Kidney epithelial cell (primary cell): ENCODE results near the gene LHFPL5. TPM values are rescaled to one million over a fixed set of nuclear protein-coding genes. Genes with fewer than 3 reads are reported as not detected.

Source experiments
- DNase-seq: peaks from one replicate; pipeline ENCODE4 v3.0.0-alpha.2; 2010; ENCODE audit warnings: low read depth
- H3K27me3 ChIP-seq: 2 replicates; pipeline ENCODE4 v1.6.0; 2011; ENCODE audit warnings: low read length; ENCODE audit not compliant: control insufficient read depth, insufficient read depth
- H3K36me3 ChIP-seq: 2 replicates; pipeline ENCODE4 v1.5.1; 2011; ENCODE audit warnings: low read length; ENCODE audit not compliant: control insufficient read depth, insufficient read depth
- H3K4me3 ChIP-seq: 2 replicates; pipeline ENCODE4 v1.5.1; 2011; ENCODE audit warnings: low read depth, mild to moderate bottlenecking, control low read depth, low read length
- CTCF ChIP-seq: IDR thresholded peaks from 2 replicates; pipeline ENCODE4 v1.5.1; 2011; ENCODE audit warnings: mild to moderate bottlenecking, moderate library complexity, low read length, control low read depth, inconsistent platforms; ENCODE audit not compliant: insufficient read depth, poor library complexity, severe bottlenecking
- total RNA-seq: library from RNA; depleted of rRNA; stranded (reverse); fragments of >200 nt; gene quantifications from 2 replicates; pipeline ENCODE4 v1.2.3, GENCODE V29; 2015

LHFPL5 gene
- total RNA-seq, 1 donor from 2014 or later = not detected

DNA sequence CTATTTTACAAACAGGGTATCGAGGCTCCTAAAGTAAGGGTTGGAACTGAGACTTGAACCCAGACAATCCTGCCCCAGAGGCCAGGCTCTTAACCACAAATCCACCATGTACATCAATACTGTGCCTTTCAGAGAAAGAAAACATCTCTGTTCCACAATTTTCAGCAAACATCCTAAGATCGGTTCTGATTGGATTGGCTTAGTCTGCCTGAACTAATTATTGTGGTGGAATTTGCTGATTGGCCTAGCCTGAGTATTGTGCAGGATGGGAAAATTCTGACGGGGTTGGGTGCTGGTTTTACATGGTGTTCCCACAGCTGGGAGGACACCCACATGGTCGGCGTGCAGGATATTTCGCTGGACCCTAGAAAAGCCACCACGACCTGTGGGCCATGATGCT is 24.4 kb upstream of the LHFPL5 start, which contains the start of gene CLPSL1:
CLPSL1 (plus strand) TSS at position 301 of the 400 bp plus-strand sequence; CDS start at position 393, 92 bp downstream.
- no peak for DNase-seq
- no peak for TF ChIP-seq CTCF
- Histone ChIP-seq H3K27me3 (peaks cover 2% of the 10 kb centered on the region), H3K4me3 (no peak within 1 kb of the TSS), H3K36me3 (no peaks in the 10 kb centered on the region)

DNA sequence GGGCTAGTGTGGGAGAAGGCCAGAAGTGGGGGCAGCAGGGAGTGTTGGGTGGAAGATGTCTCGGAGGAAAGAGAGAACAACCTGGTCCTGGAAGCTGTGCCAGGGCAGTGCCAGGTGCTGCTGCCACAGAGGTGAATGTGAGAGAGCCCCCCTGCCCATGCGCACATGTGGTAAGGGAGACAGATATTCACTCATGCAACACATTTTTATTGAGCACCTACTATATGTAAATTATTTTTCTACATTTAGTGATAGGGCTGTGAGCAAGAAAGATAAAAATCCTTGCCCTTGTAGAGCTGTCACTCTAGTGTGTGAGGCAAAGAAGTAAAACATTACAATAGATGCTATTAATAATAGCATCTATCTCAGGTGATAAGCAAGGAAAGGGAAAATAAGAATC is 23.9 kb upstream of the LHFPL5 start:
- no peaks in the 10 kb centered on the region for H3K36me3 ChIP-seq
- no peak overlapping the region for H3K4me3 ChIP-seq
- H3K27me3 ChIP-seq = peaks cover 4% of the 10 kb centered on the region
- no peak for TF ChIP-seq CTCF
- no peak for DNase-seq

DNA sequence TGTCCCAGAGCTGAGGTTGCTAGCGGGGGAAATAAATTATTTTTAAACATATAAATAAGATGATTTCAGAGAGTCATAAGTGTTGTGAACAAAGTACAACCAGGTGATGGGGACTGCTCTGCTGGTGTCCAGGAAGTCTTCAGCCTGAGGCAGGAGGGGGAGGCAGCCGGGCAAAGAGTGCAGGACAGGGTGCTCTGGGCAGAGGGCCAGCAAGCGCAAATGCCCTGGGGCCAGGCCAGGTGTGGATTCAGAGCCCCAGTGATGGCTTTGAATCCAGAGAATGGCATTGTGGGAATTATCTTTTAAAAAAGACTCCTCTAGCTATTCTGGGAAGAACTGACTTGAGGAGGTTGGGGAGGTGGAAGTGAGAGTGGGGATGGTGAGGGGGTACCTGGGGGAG is 22.7 kb upstream of the LHFPL5 start:
- no peak for DNase-seq
- peaks cover 14% of the 10 kb centered on the region for H3K27me3 ChIP-seq
- H3K36me3 ChIP-seq = no peaks in the 10 kb centered on the region
- no peak overlapping the region for H3K4me3 ChIP-seq
- TF ChIP-seq CTCF = no peak

DNA sequence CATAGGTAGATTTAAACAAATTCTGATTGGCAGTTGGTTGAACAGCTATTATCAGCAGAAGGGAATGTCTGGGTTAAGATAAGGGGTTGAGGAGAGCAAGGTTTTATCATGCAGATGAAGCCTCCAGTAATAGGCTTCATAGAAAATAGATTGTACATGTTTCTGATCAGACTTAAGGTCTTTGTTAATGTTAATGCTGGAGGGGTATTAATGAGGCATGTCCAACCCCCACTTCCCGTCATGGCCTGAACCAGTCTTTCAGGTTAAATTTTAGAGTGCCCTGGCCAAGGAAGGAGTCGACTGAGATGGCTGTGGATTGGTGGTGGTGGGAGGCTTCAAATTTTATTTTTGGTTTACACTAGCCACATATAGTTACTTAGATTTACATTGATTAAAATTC is 21.0 kb upstream of the LHFPL5 start:
- no peak overlapping the region for H3K4me3 ChIP-seq
- no peaks in the 10 kb centered on the region for H3K36me3 ChIP-seq
- no peak for TF ChIP-seq CTCF
- no peak for DNase-seq
- H3K27me3 ChIP-seq = peaks cover 29% of the 10 kb centered on the region

DNA sequence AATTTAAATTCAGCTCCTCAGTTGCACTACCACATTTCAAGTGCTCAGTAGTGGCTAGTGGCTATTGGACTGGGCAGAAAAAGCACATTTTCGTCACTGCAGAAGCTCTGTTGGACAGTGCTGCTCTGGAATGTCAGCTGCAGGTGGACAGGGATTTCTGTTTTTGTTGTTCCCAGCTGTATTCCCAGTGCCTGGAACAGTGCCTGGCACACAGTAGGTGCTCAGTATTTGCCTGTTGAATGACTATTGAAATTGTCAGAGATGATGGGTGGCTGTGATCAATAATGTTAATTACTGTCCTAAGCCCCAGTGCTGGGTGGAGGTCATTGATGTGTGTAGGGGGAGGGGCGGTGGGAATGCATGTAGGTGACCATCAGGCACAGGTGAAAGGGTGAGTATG is 18.9 kb upstream of the LHFPL5 start:
- Histone ChIP-seq H3K27me3 (peaks cover 29% of the 10 kb centered on the region), H3K4me3 (no peak overlapping the region), H3K36me3 (no peaks in the 10 kb centered on the region)
- no peak for TF ChIP-seq CTCF
- DNase-seq = no peak

- DNase-seq = no peak
- TF ChIP-seq CTCF = no peak
- Histone ChIP-seq H3K27me3 (peaks cover 29% of the 10 kb centered on the region), H3K36me3 (no peaks in the 10 kb centered on the region), H3K4me3 (no peak overlapping the region)
Measured at GRCh38 chr6:35786810-35787209, 18.3 kb upstream of the LHFPL5 start.
